H1 (cell line): ENCODE measurements around the gene TXNRD3. TPM values are rescaled to one million over a fixed set of nuclear protein-coding genes. Genes with fewer than 3 reads are reported as not detected.

Source experiments
- CTCF ChIA-PET: fragments of 300-600 bp; sonication (Branson Sonifier 250); formaldehyde crosslinking; loops from one replicate; lab custom pipeline; 2021; ENCODE audit not compliant: partially characterized antibody; lab: Charles Lee
- POLR2A ChIA-PET: fragments of 300-600 bp; sonication (Branson Sonifier 250); formaldehyde crosslinking; loops from one replicate; lab custom pipeline; 2021; ENCODE audit warnings: inconsistent platforms; ENCODE audit not compliant: partially characterized antibody; lab: Charles Lee
- DNase-seq, 2 experiments: peaks; one replicate each; pipeline versions ENCODE4 v3.0.0 to v3.0.0-alpha.2; 2010 to 2022; ENCODE audit warnings: low spot score in 2 of 2, low read depth in 1 of 2, mixed read lengths in 1 of 2
- FAIRE-seq: peaks from 2 replicates; lab custom pipeline; 2011; peaks lifted over from hg19 to GRCh38; lab: Jason Lieb, UNC
- H2AFZ ChIP-seq: 2 replicates; pipeline ENCODE4 v1.8.1; 2012; ENCODE audit warnings: low read length, inconsistent platforms
- H2AK5ac ChIP-seq: 2 replicates; pipeline ENCODE4 v1.6.1; 2013; ENCODE audit warnings: low read depth, low read length
- H2BK120ac ChIP-seq: replicated peaks from 2 replicates; pipeline ENCODE3; 2013; ENCODE audit warnings: low read depth, low read length, inconsistent platforms
- H2BK12ac ChIP-seq: 2 replicates; pipeline ENCODE4 v1.6.1; 2013; ENCODE audit warnings: low read depth, low read length
- H2BK15ac ChIP-seq: 2 replicates; pipeline ENCODE4 v1.6.1; 2013; ENCODE audit warnings: low read length
- H2BK20ac ChIP-seq: 2 replicates; pipeline ENCODE4 v1.6.1; 2013; ENCODE audit warnings: low read length
- H2BK5ac ChIP-seq: 2 replicates; pipeline ENCODE4 v1.6.1; 2013; ENCODE audit warnings: low read depth, low read length
- H3K14ac ChIP-seq: 2 replicates; pipeline ENCODE4 v1.6.1; 2013; ENCODE audit warnings: inconsistent platforms; ENCODE audit not compliant: insufficient read length
- H3K18ac ChIP-seq: 2 replicates; pipeline ENCODE4 v1.6.1; 2013; ENCODE audit warnings: low read length; ENCODE audit errors: extremely low read depth
- H3K23ac ChIP-seq: 2 replicates; pipeline ENCODE4 v1.6.1; 2013; ENCODE audit warnings: inconsistent platforms; ENCODE audit not compliant: insufficient read length
- H3K23me2 ChIP-seq: 2 replicates; pipeline ENCODE4 v1.6.1; 2013; ENCODE audit warnings: low read depth, low read length
- H3K27ac ChIP-seq: 2 replicates; pipeline ENCODE4 v1.6.1; 2011; ENCODE audit warnings: low read depth, low read length, inconsistent platforms
- H3K27me3 ChIP-seq, 4 experiments: replicated peaks in 1 of 4; 1 replicate in 1 of 4; 2 replicates in 3 of 4; pipeline versions ENCODE4 v1.6.1 to v1.8.1; 2011 to 2013; ENCODE audit warnings: low read length in 3 of 4, mild to moderate bottlenecking in 3 of 4, inconsistent platforms in 2 of 4, mixed read lengths in 2 of 4, moderate library complexity in 1 of 4; ENCODE audit not compliant: control insufficient read depth in 3 of 4, insufficient read depth in 3 of 4; ENCODE audit errors: extremely low read depth in 1 of 4
- H3K36me3 ChIP-seq, 4 experiments: 2 replicates each; pipeline versions ENCODE4 v1.6.1 to v1.8.1; 2011 to 2013; ENCODE audit warnings: mild to moderate bottlenecking in 4 of 4, low read length in 3 of 4, moderate library complexity in 2 of 4, control low read depth in 1 of 4, inconsistent platforms in 1 of 4; ENCODE audit not compliant: insufficient read depth in 4 of 4, control insufficient read depth in 2 of 4
- H3K4ac ChIP-seq: replicated peaks from 2 replicates; pipeline ENCODE3; 2013; ENCODE audit warnings: low read length, low read depth, mixed read lengths, inconsistent platforms; ENCODE audit not compliant: insufficient read length
- H3K4me1 ChIP-seq, 4 experiments: replicated peaks in 1 of 4; 1 replicate in 1 of 4; 2 replicates in 3 of 4; pipeline versions ENCODE4 v1.6.1 to v1.8.1; 2011 to 2013; ENCODE audit warnings: low read length in 3 of 4, inconsistent platforms in 2 of 4, mixed read lengths in 1 of 4; ENCODE audit not compliant: insufficient read depth in 4 of 4, control insufficient read depth in 3 of 4
- H3K4me2 ChIP-seq, 2 experiments: 2 replicates each; pipeline versions ENCODE4 v1.6.1 to v1.8.1; 2011 to 2013; ENCODE audit warnings: low read depth in 2 of 2, low read length in 2 of 2, control low read depth in 1 of 2, inconsistent platforms in 1 of 2, mild to moderate bottlenecking in 1 of 2; ENCODE audit not compliant: insufficient read depth in 1 of 2
- H3K4me3 ChIP-seq, 4 experiments: fragments of 200-600, 300-600 bp in 1 of 4; sonication (generic), shearing (Covaris generic), sonication (Bioruptor Twin) in 1 of 4; 2 replicates each; pipeline versions ENCODE4 v1.5.1 to v1.8.1; 2011 to 2016; ENCODE audit warnings: low read length in 4 of 4, low read depth in 3 of 4, control low read depth in 2 of 4, inconsistent platforms in 2 of 4, mild to moderate bottlenecking in 2 of 4, mixed read lengths in 1 of 4, moderate library complexity in 1 of 4; ENCODE audit not compliant: insufficient read depth in 2 of 4; ENCODE audit errors: extremely low read depth in 1 of 4
- H3K56ac ChIP-seq: replicated peaks from 2 replicates; pipeline ENCODE3; 2013; ENCODE audit warnings: low read depth, mild to moderate bottlenecking, mixed read lengths, low read length, inconsistent platforms; ENCODE audit not compliant: insufficient read length
- H3K79me1 ChIP-seq: 2 replicates; pipeline ENCODE4 v1.6.1; 2013; ENCODE audit warnings: low read depth, low read length, control low read depth
- H3K79me2 ChIP-seq, 2 experiments: 2 replicates each; pipeline versions ENCODE4 v1.6.1 to v1.8.1; 2012 to 2013; ENCODE audit warnings: low read length in 2 of 2, mild to moderate bottlenecking in 2 of 2, inconsistent platforms in 1 of 2; ENCODE audit not compliant: insufficient read depth in 2 of 2, control insufficient read depth in 1 of 2
- H3K9ac ChIP-seq, 4 experiments: replicated peaks in 1 of 4; 1 replicate in 1 of 4; 2 replicates in 3 of 4; pipeline versions ENCODE4 v1.6.1 to v1.8.1; 2011 to 2013; ENCODE audit warnings: low read depth in 3 of 4, low read length in 3 of 4, control low read depth in 2 of 4, mild to moderate bottlenecking in 2 of 4, moderate library complexity in 2 of 4, inconsistent platforms in 1 of 4; ENCODE audit errors: extremely low read depth in 1 of 4
- H3K9me3 ChIP-seq, 2 experiments: 2 replicates each; pipeline versions ENCODE4 v1.6.1 to v1.8.1; 2012 to 2013; ENCODE audit warnings: mild to moderate bottlenecking in 2 of 2, moderate library complexity in 2 of 2, control low read depth in 1 of 2, inconsistent platforms in 1 of 2, low read depth in 1 of 2, low read length in 1 of 2, mixed read lengths in 1 of 2; ENCODE audit not compliant: insufficient read depth in 2 of 2
- H4K20me1 ChIP-seq, 2 experiments: replicated peaks in 1 of 2; 2 replicates each; pipeline versions ENCODE3 to v1.8.1; 2011 to 2013; ENCODE audit warnings: inconsistent platforms in 2 of 2, low read length in 2 of 2, mild to moderate bottlenecking in 1 of 2; ENCODE audit not compliant: insufficient read depth in 2 of 2, control insufficient read depth in 1 of 2
- H4K5ac ChIP-seq: 2 replicates; pipeline ENCODE4 v1.6.1; 2013; ENCODE audit warnings: low read length, low read depth, mixed read lengths, inconsistent platforms; ENCODE audit not compliant: insufficient read length
- H4K8ac ChIP-seq: 2 replicates; pipeline ENCODE4 v1.8.0; 2013; ENCODE audit warnings: mild to moderate bottlenecking, moderate library complexity, low read length, inconsistent platforms; ENCODE audit not compliant: insufficient read depth; ENCODE audit errors: extremely low read depth
- H4K91ac ChIP-seq: replicated peaks from 2 replicates; pipeline ENCODE3; 2013; ENCODE audit warnings: low read length, mixed read lengths, inconsistent platforms; ENCODE audit not compliant: insufficient read length
- CHD2 ChIP-seq: IDR thresholded peaks from 2 replicates; pipeline ENCODE4 v1.6.1; 2012; ENCODE audit warnings: low read length, improper control_type of control experiment
- KDM4A ChIP-seq: IDR thresholded peaks from one replicate; pipeline ENCODE4 v1.7.1; 2012; ENCODE audit warnings: low read depth, mild to moderate bottlenecking, moderate library complexity, low read length, inconsistent platforms; ENCODE audit not compliant: severe bottlenecking
- MAFK ChIP-seq: IDR thresholded peaks from 2 replicates; pipeline ENCODE4 v1.6.1; 2012; ENCODE audit warnings: low read depth, mild to moderate bottlenecking, improper control_type of control experiment, low read length
- NRF1 ChIP-seq: IDR thresholded peaks from 2 replicates; pipeline ENCODE4 v1.6.1; 2011; ENCODE audit warnings: mild to moderate bottlenecking, low read depth, low read length, improper control_type of control experiment
- POU5F1 ChIP-seq: IDR thresholded peaks from 2 replicates; pipeline ENCODE4 v1.6.1; 2011; ENCODE audit warnings: low read depth, mild to moderate bottlenecking, low read length, moderate library complexity
- SIN3A ChIP-seq, 2 experiments: IDR thresholded peaks in 1 of 2; conservative IDR thresholded peaks in 1 of 2; 2 replicates each; pipeline ENCODE4 v1.6.1; 2011 to 2012; ENCODE audit warnings: low read length in 2 of 2, improper control_type of control experiment in 1 of 2, low read depth in 1 of 2, mild to moderate bottlenecking in 1 of 2
- TAF7 ChIP-seq: optimal IDR thresholded peaks from 2 replicates; pipeline ENCODE3; 2011; ENCODE audit warnings: low read depth, mild to moderate bottlenecking, inconsistent platforms, low read length, moderate library complexity, borderline replicate concordance
- TEAD4 ChIP-seq: IDR thresholded peaks from 2 replicates; pipeline ENCODE4 v1.6.1; 2012; ENCODE audit warnings: low read depth, low read length, inconsistent platforms, mixed read lengths
- ZNF274 ChIP-seq: IDR thresholded peaks from 2 replicates; pipeline ENCODE4 v1.7.0; 2012; ENCODE audit warnings: low read length, borderline replicate concordance; ENCODE audit errors: extremely low read depth
- WGBS, 2 experiments: shearing (Covaris generic) in 1 of 2; methylation state at CpG; one replicate each; pipeline versions ENCODE4 v1.1.6 to v1.1.7; 2013 to 2015; ENCODE audit warnings: low lambda C conversion rate in 2 of 2, mixed read lengths in 2 of 2, inconsistent platforms in 1 of 2, low coverage in 1 of 2, missing lambda C conversion rate in 1 of 2; ENCODE audit not compliant: insufficient replicate concordance in 2 of 2, insufficient coverage in 1 of 2, insufficient read length in 1 of 2; ENCODE audit errors: extremely low coverage in 1 of 2, missing lambda C conversion rate in 1 of 2; 5-methylcytosine and 5-hydroxymethylcytosine counted together
- polyA plus RNA-seq, 7 experiments: library from polyadenylated mRNA; depleted of rRNA in 3 of 7; stranded (reverse) in 5 of 7; unstranded in 2 of 7; fragments of >200 nt in 5 of 7; fragments of 200-250 nt in 2 of 7; gene quantifications; 1 replicate in 5 of 7; 2 replicates in 1 of 7; 4 replicates in 1 of 7; pipeline versions ENCODE4 v1.2.1 to v1.2.3, GENCODE V29; 2011 to 2013; ENCODE audit warnings: missing spikeins in 2 of 7, mixed read lengths in 2 of 7
- total RNA-seq: library from RNA; stranded (reverse); fragmentation: NEBNext Ultra II Directional; extraction: Animal tissue kit (Norgen Biotek cat#: 25700); gene quantifications from 2 replicates; pipeline ENCODE4 v1.2.1, GENCODE V29; 2021
- TF ChIP-seq, protein P1 (sequence below), 3 experiments: IDR thresholded peaks; 1 replicate in 2 of 3; 2 replicates in 1 of 3; pipeline versions ENCODE4 v1.5.1 to v1.6.1; 2011; ENCODE audit warnings: low read length in 3 of 3, mild to moderate bottlenecking in 3 of 3, inconsistent platforms in 2 of 3, low read depth in 1 of 3, moderate library complexity in 1 of 3; ENCODE audit not compliant: insufficient read depth in 1 of 3; ENCODE audit errors: control extremely low read depth in 1 of 3

The TXNRD3 gene
- total and polyA plus RNA-seq, 2 of the 8 experiments (the other 6 are each of a cell fraction or from before 2014, with no cell fraction given) = 3.4 to 4.3 TPM

DNA sequence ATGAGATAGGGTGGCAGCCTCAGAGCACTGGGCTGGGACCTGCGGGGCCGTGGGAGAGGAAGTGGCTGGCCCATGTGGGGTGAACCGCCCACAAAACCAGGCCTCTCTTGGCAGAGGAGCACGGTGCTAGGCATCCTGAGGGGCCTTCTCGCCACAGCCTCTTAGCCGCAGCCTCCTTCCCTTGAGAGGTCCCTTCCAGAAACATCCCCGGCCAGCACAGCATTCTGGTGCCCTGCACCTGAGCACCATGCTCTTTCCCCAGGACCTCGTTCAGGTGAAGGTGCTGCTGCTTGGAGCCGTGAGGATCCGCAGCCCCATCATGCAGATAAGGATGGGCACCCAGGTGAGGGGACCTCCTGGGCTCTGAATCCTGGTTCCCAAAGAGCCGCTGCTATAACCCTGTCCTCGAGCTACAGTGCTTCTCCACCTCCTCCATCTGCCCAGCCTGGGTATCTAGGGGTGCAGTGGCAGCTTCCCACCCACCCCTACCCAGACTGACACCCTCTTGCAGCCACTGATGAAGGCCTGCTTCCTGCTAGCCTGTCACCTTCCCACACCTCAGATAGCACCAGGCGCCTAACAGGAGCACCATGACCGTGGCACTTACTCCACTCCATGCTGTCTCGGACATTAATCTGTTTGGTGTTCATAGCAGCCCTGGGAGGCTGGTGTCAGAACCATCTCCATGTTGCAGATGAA lies 11.2 kb upstream of the TXNRD3 start:
- DNase-seq (no peak), FAIRE-seq (no peak)
- no peak overlapping the region; the same call in 1 of the 2 replicates for H2AFZ ChIP-seq
- H4K20me1 ChIP-seq = peaks cover 0 to 2% of the 10 kb centered on the region in 2 experiments
- H2BK120ac ChIP-seq = no peak overlapping the region
- H3K27me3 ChIP-seq = no peaks in the 10 kb centered on the region; a peak in 2 of 7 replicates
- H2BK12ac ChIP-seq = no peak overlapping the region
- no peaks in the 10 kb centered on the region for H3K79me2 ChIP-seq
- no peaks in the 10 kb centered on the region; a peak in 2 of 7 replicates for H3K4me1 ChIP-seq
- ChIA-PET POLR2A (no interaction called here), CTCF (interaction anchor here (1.0 to 2.1 kb wide), 3 partner anchors 12 to 168 kb away, joined by 3 to 4 read pairs (median 3); no protein-coding TSS in a partner anchor)
- no peak overlapping the region for H2AK5ac ChIP-seq
- H3K27ac ChIP-seq = no peak overlapping the region
- WGBS, 2 experiments = 86% methylated on average over 14 of the region's 15 CpGs; no CpG with 5 or more reads in 1 of the 2 experiments
- H4K5ac ChIP-seq = no peak overlapping the region
- no peak overlapping the region for H4K91ac ChIP-seq
- no peaks in the 10 kb centered on the region for H3K79me1 ChIP-seq
- H2BK20ac ChIP-seq = no peak overlapping the region
- H3K23ac ChIP-seq = no peak overlapping the region
- no peak overlapping the region for H3K18ac ChIP-seq
- no peak overlapping the region; the same call in 1 of the 2 replicates for H4K8ac ChIP-seq
- no peak overlapping the region for H3K56ac ChIP-seq
- H3K9ac ChIP-seq = no peak overlapping the region
- no peak overlapping the region for H2BK5ac ChIP-seq
- H3K14ac ChIP-seq = no peak overlapping the region
- H3K4ac ChIP-seq = no peak overlapping the region
- H3K36me3 ChIP-seq = no peaks in the 10 kb centered on the region
- H2BK15ac ChIP-seq = no peak overlapping the region
- no peaks in the 10 kb centered on the region for H3K9me3 ChIP-seq
- H3K4me2 ChIP-seq = no peak overlapping the region
- H3K4me3 ChIP-seq = no peak overlapping the region
- H3K23me2 ChIP-seq = no peaks in the 10 kb centered on the region
- TF ChIP-seq CHD2 (no peak), TEAD4 (no peak), POU5F1 (no peak), TAF7 (no peak), MAFK (no peak), ZNF274 (no peak), NRF1 (no peak), SIN3A (conservative IDR thresholded peaks at IDR 0.05 in 1 of 2, IDR thresholded peaks at IDR 0.05 in 1 of 2; ENCODE audit: low read depth in 1 of 2, low read length in 2 of 2) (no peak), KDM4A (no peak)
- TF ChIP-seq, protein P1, sequence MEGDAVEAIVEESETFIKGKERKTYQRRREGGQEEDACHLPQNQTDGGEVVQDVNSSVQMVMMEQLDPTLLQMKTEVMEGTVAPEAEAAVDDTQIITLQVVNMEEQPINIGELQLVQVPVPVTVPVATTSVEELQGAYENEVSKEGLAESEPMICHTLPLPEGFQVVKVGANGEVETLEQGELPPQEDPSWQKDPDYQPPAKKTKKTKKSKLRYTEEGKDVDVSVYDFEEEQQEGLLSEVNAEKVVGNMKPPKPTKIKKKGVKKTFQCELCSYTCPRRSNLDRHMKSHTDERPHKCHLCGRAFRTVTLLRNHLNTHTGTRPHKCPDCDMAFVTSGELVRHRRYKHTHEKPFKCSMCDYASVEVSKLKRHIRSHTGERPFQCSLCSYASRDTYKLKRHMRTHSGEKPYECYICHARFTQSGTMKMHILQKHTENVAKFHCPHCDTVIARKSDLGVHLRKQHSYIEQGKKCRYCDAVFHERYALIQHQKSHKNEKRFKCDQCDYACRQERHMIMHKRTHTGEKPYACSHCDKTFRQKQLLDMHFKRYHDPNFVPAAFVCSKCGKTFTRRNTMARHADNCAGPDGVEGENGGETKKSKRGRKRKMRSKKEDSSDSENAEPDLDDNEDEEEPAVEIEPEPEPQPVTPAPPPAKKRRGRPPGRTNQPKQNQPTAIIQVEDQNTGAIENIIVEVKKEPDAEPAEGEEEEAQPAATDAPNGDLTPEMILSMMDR (IDR thresholded peaks at IDR 0.05; ENCODE audit: control extremely low read depth in 1 of 3, insufficient read depth in 1 of 3, low read depth in 1 of 3, low read length in 3 of 3) = no peak
